Measurements from ENCODE around the gene OOEP. TPM values are rescaled to one million over a fixed set of nuclear protein-coding genes. Genes with fewer than 3 reads are reported as not detected.

The OOEP gene
- total RNA-seq, 3 donors from 2014 or later (not counting 1 experiment from before 2014, with no cell fraction given): 0.35 to 1.1 TPM; not detected in 1

GRCh38 chr6:73325656-73326055, 44.0 kb downstream of the OOEP start:
- Histone ChIP-seq H3K4me3 (ENCODE audit: low read length) (no peak overlapping the region), H3K9me3 (ENCODE audit: control insufficient read depth, insufficient read depth, low read length) (no peaks in the 10 kb centered on the region), H3K27me3 (ENCODE audit: control insufficient read depth, insufficient read depth, low read length) (no peaks in the 10 kb centered on the region), H3K4me1 (ENCODE audit: control insufficient read depth, insufficient read depth, low read length) (no peaks in the 10 kb centered on the region), H3K36me3 (ENCODE audit: control insufficient read depth, insufficient read depth, low read length) (no peaks in the 10 kb centered on the region), H3K27ac (ENCODE audit: low read length) (no peak overlapping the region)
- intact Hi-C loops (cut with micrococcal nuclease): loop anchor here (1.0 kb wide), 1 partner anchor 913 kb away; no protein-coding TSS in a partner anchor
- 100% methylated on average over 2 of the region's 3 CpGs for WGBS (ENCODE audit: insufficient coverage)
- H3K4me3 Mint-ChIP-seq: no peak overlapping the region
- no peak overlapping the region for H3K27ac Mint-ChIP-seq
- TF ChIP-seq CTCF (IDR thresholded peaks at IDR 0.05): no peak
- peaks cover 10 to 24% of the 10 kb centered on the region in 2 donors for H3K27me3 Mint-ChIP-seq (ENCODE audit: low read depth in 2 of 2)
- peaks cover 0 to 4% of the 10 kb centered on the region in 2 donors for H3K4me1 Mint-ChIP-seq
- no peaks in the 10 kb centered on the region for H3K36me3 Mint-ChIP-seq
- DNase-seq (no peak), ATAC-seq (no peak)
- H3K9me3 Mint-ChIP-seq: no peaks in the 10 kb centered on the region

- Histone ChIP-seq H3K4me3 (ENCODE audit: low read length) (no peak overlapping the region), H3K4me1 (ENCODE audit: control insufficient read depth, insufficient read depth, low read length) (no peaks in the 10 kb centered on the region), H3K9me3 (ENCODE audit: control insufficient read depth, insufficient read depth, low read length) (no peaks in the 10 kb centered on the region), H3K36me3 (ENCODE audit: control insufficient read depth, insufficient read depth, low read length) (no peaks in the 10 kb centered on the region), H3K27ac (ENCODE audit: low read length) (no peak overlapping the region), H3K27me3 (ENCODE audit: control insufficient read depth, insufficient read depth, low read length) (peaks cover 3% of the 10 kb centered on the region)
- no peak for ATAC-seq
- peaks cover 0 to 4% of the 10 kb centered on the region in 2 donors for H3K4me1 Mint-ChIP-seq
- H3K9me3 Mint-ChIP-seq: peaks cover 0 to under 1% of the 10 kb centered on the region in 2 donors
- no peak for TF ChIP-seq CTCF (IDR thresholded peaks at IDR 0.05)
- no peak for DNase-seq
- H3K4me3 Mint-ChIP-seq: no peak overlapping the region
- peaks cover 9 to 11% of the 10 kb centered on the region in 2 donors for H3K27me3 Mint-ChIP-seq (ENCODE audit: low read depth in 2 of 2)
- H3K36me3 Mint-ChIP-seq: no peaks in the 10 kb centered on the region
- no peak overlapping the region for H3K27ac Mint-ChIP-seq
- WGBS (ENCODE audit: insufficient coverage): 96% methylated on average over 2 of the region's 2 CpGs
- intact Hi-C loops (cut with micrococcal nuclease): no loop called here
These were observed 46.4 kb downstream of the OOEP start for GRCh38 chr6:73323323-73323722.

Other genes with a start within 250 kb of the OOEP start
- 1 to 10 TPM in 1 of 3 donors, under 1 TPM in 1, not detected in 1; 0.45 to 2.1 TPM for gene KHDC1L, start 144.4 kb downstream of the OOEP start, total RNA-seq
- gene KHDC1, start 106.7 kb downstream of the OOEP start, total RNA-seq: 1 to 10 TPM; 1.8 to 4.1 (median 2.9) TPM
- gene DPPA5, start 15.6 kb downstream of the OOEP start, total RNA-seq: not detected
- not detected for gene KHDC3L, start 7.2 kb downstream of the OOEP start, total RNA-seq
- 1 to 10 TPM in 2 of 3 donors, not detected in 1; 1.2 to 2.6 TPM for gene DDX43, start 24.9 kb upstream of the OOEP start, total RNA-seq
- gene CGAS, start 82.4 kb upstream of the OOEP start, total RNA-seq: 10 to 100 TPM; 15.5 to 17.8 (median 16.6) TPM
- gene MTO1, start 91.8 kb upstream of the OOEP start, total RNA-seq: 10 to 100 TPM; 37.8 to 46.1 (median 41.3) TPM
- 1,000 to 10,000 TPM; 6,475 to 7,348 (median 7,348) TPM for gene EEF1A1, start 151.1 kb upstream of the OOEP start, total RNA-seq